22Rv1 (cell line): ENCODE data around the gene RAB22A.

Experiments used
- ZFX ChIP-seq: fragments of 450-650 bp; IDR thresholded peaks from 2 replicates; pipeline ENCODE4 v1.6.1; 2017; ENCODE audit warnings: antibody characterized with exemption, borderline replicate concordance
- TF ChIP-seq, protein P1 (sequence below): fragments of 450-650 bp; IDR thresholded peaks from 2 replicates; pipeline ENCODE4 v1.5.1; 2017; ENCODE audit warnings: mild to moderate bottlenecking

DNA sequence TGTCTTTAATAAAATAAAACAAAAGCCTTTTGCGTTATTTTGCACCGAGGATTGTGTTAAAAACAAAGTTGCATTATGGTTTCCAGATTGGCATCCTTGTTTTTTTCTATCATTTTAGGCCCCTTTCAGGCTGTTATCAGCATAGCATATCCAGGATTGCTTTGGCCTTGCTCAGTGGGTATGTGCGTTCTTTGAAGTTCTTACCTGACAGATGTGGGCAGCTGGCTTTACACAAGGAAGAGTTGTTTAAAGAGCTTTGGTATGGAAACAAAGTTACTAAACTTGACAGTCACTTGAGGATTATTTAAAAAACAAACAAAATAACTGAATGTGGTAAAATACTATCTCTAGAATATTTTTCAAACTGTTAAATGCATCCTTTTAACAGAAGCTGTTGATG lies 86.1 kb downstream of the RAB22A start:
- TF ChIP-seq, protein P1, sequence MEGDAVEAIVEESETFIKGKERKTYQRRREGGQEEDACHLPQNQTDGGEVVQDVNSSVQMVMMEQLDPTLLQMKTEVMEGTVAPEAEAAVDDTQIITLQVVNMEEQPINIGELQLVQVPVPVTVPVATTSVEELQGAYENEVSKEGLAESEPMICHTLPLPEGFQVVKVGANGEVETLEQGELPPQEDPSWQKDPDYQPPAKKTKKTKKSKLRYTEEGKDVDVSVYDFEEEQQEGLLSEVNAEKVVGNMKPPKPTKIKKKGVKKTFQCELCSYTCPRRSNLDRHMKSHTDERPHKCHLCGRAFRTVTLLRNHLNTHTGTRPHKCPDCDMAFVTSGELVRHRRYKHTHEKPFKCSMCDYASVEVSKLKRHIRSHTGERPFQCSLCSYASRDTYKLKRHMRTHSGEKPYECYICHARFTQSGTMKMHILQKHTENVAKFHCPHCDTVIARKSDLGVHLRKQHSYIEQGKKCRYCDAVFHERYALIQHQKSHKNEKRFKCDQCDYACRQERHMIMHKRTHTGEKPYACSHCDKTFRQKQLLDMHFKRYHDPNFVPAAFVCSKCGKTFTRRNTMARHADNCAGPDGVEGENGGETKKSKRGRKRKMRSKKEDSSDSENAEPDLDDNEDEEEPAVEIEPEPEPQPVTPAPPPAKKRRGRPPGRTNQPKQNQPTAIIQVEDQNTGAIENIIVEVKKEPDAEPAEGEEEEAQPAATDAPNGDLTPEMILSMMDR: no peak
- TF ChIP-seq ZFX: no peak
